GM19467 (cell line): ENCODE results near the gene TTC28.

ENCODE experiments used
- ATAC-seq: cut with Tn5 transposase; IDR thresholded peaks from one replicate; pipeline ENCODE4 v1.9.1; 2021; ENCODE audit warnings: mild to moderate bottlenecking, moderate library complexity; ENCODE audit not compliant: unreplicated experiment

Gene TTC28

GRCh38 chr22:28034760-28035401 lies 644.8 kb downstream of the TTC28 start:
- no peak for ATAC-seq

- no peak for ATAC-seq
These were observed 645.4 kb downstream of the TTC28 start for GRCh38 chr22:28034145-28034759.

DNA sequence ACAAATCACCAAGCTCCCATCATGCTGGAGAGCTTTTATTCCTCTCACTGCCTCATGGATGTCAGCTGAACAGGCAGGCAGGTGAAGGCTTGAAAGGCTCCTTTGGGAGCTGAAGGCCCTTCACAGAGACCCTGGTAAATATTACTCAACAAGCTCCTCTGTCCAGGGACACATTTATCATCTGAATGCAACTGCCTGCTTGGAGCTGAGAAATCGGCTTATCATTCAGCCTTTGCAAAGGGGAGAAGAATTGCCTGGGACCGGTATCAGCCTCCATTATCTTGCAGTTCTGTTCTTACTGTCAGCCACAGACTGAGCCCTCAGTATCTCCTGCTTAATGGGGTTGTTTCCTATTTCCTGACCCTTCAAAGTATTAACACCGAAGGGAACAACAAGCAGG lies 646.8 kb downstream of the TTC28 start:
- no peak for ATAC-seq

DNA sequence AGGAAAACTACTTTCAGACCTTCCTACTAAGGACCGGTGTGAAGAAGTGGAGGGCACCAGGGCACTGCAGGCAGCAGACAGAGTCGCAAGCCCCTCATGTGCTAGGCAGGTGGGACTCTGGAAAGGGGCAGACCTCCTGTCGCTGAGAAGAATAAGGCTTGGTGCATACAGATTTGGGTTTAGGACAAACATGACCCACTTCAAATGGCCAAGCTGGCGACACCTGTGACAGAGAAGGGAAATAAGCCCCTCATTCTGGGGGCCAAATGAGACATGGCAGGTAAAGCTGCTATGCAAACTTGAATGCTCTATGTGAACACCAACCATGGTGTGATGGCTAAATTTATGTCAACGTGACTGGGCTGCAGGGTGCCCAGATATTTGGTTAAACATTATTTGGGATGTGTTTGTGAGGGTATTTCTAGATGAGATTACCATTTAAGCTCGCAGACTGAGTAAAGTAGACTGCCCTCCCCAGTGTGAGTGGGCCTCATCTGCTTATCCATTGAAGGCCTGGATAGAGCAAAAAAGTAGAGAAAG lies 648.2 kb downstream of the TTC28 start:
- no peak for ATAC-seq

DNA sequence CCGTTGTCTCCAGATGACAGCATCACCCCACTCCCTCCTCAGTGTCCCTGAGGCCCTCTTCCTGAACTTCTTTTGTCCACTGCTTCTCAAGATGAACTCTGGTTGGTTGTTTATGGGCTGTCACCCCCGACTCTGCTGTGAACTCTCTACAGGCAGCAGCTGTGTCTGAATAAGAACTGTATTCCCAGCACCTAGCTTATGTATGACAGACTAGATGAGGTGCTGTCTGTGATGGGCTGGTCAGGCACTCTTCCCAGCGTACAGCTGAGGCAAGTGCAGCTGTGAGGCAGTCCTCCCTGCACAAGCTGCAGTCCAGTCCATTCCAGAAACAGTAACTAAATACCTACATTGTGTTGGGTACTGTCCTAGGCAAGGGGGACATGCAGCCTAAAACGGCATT lies 649.2 kb downstream of the TTC28 start:
- no peak for ATAC-seq

GRCh38 chr22:28029956-28030355 lies 649.7 kb downstream of the TTC28 start:
- no peak for ATAC-seq

DNA sequence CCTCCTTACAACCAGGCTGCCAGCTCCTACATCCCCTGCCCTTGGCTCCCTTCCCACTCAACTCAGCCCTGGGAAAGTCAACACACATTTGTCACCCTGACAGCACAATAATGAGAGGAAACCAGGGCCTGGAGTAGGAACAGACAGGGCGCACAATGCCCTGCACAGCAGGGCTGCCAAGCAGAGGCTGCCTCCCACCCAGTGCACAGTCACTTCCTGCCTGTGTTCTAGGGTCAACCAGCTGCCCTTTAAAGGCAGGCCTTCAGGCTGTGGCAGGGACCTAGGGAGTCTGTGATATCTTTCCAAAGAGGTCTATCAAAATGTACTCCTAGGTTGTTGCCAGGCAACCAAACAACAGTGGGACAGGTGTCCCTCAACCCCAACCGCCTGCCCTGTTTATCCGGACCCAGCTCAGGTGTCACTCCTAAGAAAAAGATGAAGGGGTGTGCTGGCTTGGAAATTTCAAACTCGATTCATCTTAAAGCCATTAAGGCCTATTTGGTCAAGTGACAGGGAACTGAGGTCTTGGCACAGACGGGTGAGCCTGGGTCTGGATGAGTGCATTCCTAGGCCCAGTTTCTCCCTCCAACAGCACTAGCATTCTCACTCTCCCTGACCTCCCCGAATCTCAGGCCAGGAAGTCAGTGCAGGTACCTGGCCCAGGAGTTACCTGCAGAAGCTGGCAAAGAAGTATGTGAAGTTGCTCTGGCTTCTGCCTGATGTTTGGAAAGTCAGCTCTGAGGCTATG lies 650.3 kb downstream of the TTC28 start:
- no peak for ATAC-seq

GRCh38 chr22:28027453-28028448 lies 651.9 kb downstream of the TTC28 start:
- no peak for ATAC-seq

DNA sequence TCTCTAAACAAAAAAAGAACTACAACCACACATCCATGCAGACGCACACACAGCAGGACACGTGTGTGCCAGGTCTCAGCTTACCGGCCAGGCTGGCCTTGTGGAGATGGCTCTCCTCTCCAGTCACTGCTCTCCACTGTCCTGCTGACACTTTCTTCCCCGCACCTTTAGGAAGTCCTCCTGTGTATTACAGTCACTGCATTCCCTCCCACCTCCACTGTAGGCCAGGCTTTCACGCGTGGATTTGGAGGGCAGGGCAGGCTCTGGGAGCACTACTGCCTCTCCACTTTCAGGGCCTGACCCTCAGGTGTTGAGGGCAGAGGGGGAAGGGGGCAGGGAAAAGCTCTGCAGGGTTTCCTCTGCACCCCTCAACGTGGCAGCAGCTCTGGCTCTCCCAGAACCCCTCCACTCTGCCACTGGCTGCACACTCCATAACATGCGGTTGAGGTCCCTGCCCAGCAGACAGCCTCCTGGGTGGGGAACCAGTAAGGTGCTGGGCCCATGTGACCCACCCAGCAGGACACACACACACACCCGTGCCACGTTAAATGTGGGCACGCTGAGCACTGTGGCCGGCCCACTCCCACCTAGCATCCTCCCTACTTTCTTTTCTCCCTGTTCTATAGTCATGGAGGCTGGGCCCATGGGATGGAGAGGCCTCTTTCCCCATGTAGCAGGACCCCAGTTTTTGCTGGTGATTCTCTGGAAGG lies 653.6 kb downstream of the TTC28 start:
- ATAC-seq = no peak

- ATAC-seq = no peak
These were observed 654.3 kb downstream of the TTC28 start for GRCh38 chr22:28025333-28025732.

- no peak for ATAC-seq
These were observed 655.2 kb downstream of the TTC28 start for GRCh38 chr22:28024422-28024888.

DNA sequence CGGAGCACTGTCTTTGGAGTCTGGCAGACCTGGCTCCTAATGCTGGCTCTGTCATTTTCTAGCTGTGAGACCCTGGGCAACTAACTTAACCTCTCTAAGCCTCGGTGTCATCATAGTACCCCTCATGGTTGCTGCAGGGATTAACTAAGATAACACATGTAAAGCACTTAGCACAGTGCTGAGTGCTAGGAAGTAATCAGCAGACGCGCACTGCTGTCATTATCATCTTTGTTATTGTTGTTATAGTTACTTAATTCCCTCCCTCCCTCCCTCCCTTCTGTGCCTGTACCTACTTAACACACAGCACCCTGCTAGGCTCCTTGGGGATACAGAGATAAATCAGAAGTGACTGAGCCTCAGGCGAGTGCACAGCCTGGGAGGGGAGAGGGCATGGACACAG lies 655.9 kb downstream of the TTC28 start:
- no peak for ATAC-seq

GRCh38 chr22:28023036-28023435 lies 656.6 kb downstream of the TTC28 start:
- no peak for ATAC-seq

- no peak for ATAC-seq
These were observed 657.5 kb downstream of the TTC28 start for GRCh38 chr22:28021998-28022660.

GRCh38 chr22:28021116-28021997 lies 658.3 kb downstream of the TTC28 start:
- ATAC-seq = no peak

DNA sequence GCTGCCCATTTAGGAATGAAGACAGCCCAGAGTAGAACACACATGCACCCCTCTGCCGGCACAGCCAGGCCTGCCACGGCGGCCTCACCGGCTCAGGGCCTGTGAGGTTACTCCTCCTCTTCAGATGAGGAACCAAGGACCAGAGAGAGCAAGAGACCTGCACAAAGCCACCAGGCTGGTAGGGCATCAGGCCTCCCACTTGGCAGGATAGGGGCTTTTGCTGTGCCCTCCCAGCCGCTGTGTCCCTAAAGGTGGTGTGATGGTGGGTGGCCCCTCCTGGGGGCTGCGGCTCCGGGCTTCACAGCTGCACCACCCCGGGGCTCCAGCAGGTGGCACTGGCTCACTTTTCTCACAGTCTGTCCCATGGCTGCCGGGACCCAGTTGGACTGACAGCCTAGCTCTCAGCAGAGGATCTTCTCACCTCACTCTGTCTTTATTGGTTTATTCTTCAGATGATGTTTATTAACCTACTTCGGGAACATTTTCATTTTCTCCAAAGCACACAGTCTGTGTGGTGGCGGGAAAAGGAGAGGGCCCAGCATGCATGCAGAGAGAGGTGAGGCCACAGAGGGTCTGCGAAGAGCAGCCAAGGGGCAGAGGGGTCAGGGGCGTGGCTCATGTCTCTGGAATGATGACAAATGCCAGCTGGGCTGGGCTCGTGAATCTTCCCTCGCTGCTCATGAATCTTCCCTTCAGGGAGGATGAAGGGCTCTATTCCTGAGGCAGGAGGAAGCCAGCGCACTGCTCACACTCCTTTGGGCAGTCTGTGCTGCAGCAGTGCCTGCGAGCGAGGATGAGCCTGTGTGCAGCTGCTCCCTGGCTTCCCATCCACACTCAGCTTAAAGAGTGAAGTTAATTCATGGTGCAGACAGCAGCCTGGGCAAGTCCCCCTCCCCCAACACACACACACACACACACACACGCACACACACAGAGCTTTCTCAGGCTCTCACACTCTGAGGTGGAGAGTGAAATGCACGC lies 659.5 kb downstream of the TTC28 start:
- no peak for ATAC-seq

GRCh38 chr22:28019360-28019759 lies 660.3 kb downstream of the TTC28 start:
- no peak for ATAC-seq
